Activated B cell treated with CpG ODN at 0.5 μM for 24 hours (primary cell): ENCODE results near the gene ESRRG. TPM values are rescaled to one million over a fixed set of nuclear protein-coding genes. Genes with fewer than 3 reads are reported as not detected.
"Not testable (repeated sequence)": the region's sequence is repeated elsewhere in the genome, so short reads cannot be mapped to it uniquely, and the experiment has no call there.

Experiments
- ATAC-seq: fragments of 200-7000 bp; cut with Tn5 transposase; one replicate; pipeline ENCODE4 v1.10.0; 2021; ENCODE audit warnings: low read depth, mild to moderate bottlenecking, moderate library complexity
- CTCF ChIA-PET: fragments of 350-600 bp; sonication (Branson Sonifier 250); formaldehyde crosslinking; loops from one replicate; lab custom pipeline; 2021; ENCODE audit warnings: antibody characterized with exemption; lab: Charles Lee
- POLR2A ChIA-PET: fragments of 350-600 bp; sonication (Branson Sonifier 250); formaldehyde crosslinking; loops from one replicate; lab custom pipeline; 2021; ENCODE audit warnings: antibody characterized with exemption; lab: Charles Lee
- DNase-seq: peaks from one replicate; pipeline ENCODE4 v3.0.0; 2022
- H3K27ac Mint-ChIP-seq: one replicate; pipeline ENCODE4 v1.8.0; 2020; ENCODE audit warnings: mixed read lengths
- H3K27me3 Mint-ChIP-seq: one replicate; pipeline ENCODE4 v1.8.0; 2021; ENCODE audit warnings: mixed read lengths
- H3K36me3 Mint-ChIP-seq: one replicate; pipeline ENCODE4 v1.8.0; 2021; ENCODE audit warnings: low read depth, mixed read lengths
- H3K4me1 Mint-ChIP-seq: one replicate; pipeline ENCODE4 v1.8.0; 2021; ENCODE audit warnings: mixed read lengths
- H3K4me3 Mint-ChIP-seq: one replicate; pipeline ENCODE4 v1.8.0; 2020; ENCODE audit warnings: mild to moderate bottlenecking, mixed read lengths
- H3K9me3 Mint-ChIP-seq: one replicate; pipeline ENCODE4 v1.8.0; 2020; ENCODE audit warnings: mixed read lengths
- intact Hi-C: fragments of 100-400 bp; cut with micrococcal nuclease; formaldehyde crosslinking; loops from one replicate; pipeline ENCODE4 v1.15.1; 2024
- total RNA-seq: library from RNA; stranded (reverse); gene quantifications from 2 replicates; pipeline ENCODE4 v1.2.3, GENCODE V29; 2022
- TF ChIP-seq, protein P1 (sequence below): fragments of 200-600 bp; IDR thresholded peaks from one replicate; pipeline ENCODE4 v1.8.0; 2022; ENCODE audit warnings: antibody characterized with exemption, mild to moderate bottlenecking

ESRRG gene
- total RNA-seq, 1 donor from 2014 or later, result not detected

DNA sequence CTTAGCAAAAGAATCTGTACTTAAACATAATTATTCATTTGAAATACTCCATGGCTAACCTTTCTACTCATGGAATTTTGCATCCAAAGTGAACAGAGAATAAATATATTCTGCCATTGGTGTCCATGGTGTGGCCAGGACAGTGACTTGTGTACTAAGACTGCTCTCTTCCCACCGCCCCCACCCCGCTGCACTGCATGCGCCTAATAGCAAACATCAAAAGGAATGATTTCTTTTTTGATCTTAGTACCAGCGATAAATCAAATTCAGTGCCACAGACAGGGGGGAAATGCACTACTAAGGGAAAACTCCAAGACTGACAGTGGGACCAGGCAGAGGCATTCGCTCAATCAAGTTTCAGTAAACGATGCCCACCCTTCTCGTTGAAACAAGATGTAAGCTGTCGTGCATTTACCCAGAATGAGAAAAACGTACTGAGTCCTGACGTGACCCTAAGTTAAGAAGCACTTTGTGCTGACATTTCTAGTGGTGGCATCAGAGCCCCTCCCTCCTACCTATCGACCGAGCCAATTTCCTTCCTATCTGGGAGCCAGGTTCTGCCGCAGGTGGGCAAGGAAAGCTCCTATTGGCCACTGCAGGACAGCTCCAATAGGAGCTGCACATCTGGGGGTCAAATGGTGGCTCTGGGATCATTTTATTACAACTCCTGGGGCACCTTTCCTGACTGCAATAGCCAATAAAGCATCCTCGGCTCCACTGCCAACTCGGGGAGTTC is 12.5 kb downstream of the ESRRG start:
- Mint-ChIP-seq H3K9me3 (no peaks in the 10 kb centered on the region), H3K4me3 (no peak overlapping the region), H3K27me3 (no peaks in the 10 kb centered on the region), H3K27ac (no peak overlapping the region), H3K4me1 (no peaks in the 10 kb centered on the region), H3K36me3 (no peaks in the 10 kb centered on the region)
- intact Hi-C loops, result no loop called here
- ChIA-PET POLR2A (no interaction called here), CTCF (no interaction called here)
- ATAC-seq, result no peak
- TF ChIP-seq, protein P1, sequence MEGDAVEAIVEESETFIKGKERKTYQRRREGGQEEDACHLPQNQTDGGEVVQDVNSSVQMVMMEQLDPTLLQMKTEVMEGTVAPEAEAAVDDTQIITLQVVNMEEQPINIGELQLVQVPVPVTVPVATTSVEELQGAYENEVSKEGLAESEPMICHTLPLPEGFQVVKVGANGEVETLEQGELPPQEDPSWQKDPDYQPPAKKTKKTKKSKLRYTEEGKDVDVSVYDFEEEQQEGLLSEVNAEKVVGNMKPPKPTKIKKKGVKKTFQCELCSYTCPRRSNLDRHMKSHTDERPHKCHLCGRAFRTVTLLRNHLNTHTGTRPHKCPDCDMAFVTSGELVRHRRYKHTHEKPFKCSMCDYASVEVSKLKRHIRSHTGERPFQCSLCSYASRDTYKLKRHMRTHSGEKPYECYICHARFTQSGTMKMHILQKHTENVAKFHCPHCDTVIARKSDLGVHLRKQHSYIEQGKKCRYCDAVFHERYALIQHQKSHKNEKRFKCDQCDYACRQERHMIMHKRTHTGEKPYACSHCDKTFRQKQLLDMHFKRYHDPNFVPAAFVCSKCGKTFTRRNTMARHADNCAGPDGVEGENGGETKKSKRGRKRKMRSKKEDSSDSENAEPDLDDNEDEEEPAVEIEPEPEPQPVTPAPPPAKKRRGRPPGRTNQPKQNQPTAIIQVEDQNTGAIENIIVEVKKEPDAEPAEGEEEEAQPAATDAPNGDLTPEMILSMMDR, result no peak
- DNase-seq, result no peak

DNA sequence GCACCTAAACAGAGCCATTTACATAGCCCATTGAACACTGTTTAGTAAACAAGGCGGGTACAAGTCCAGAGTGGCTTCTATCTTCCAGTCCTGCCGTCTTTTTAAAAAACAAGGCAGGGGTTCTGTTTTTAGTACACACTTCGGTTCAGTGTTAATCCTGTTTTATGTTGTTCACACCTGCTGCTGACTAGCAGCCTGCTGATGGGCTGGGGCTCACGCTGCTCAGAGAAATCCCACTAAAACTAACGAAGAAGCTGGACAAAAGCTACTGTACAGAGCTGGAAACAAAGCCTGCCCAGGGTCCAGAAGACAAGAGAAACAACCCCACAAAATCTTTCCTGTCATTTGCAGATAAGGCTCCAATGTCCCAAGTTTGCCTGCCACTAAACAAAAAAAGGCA is 13.2 kb downstream of the ESRRG start:
- TF ChIP-seq, protein P1, result no peak
- H3K4me1 Mint-ChIP-seq, result no peaks in the 10 kb centered on the region
- no peak for ATAC-seq
- no peak overlapping the region for H3K27ac Mint-ChIP-seq
- H3K9me3 Mint-ChIP-seq, result no peaks in the 10 kb centered on the region
- no peaks in the 10 kb centered on the region for H3K27me3 Mint-ChIP-seq
- no peaks in the 10 kb centered on the region for H3K36me3 Mint-ChIP-seq
- H3K4me3 Mint-ChIP-seq, result no peak overlapping the region
- ChIA-PET POLR2A (no interaction called here), CTCF (no interaction called here)
- no peak for DNase-seq
- intact Hi-C loops, result no loop called here

DNA sequence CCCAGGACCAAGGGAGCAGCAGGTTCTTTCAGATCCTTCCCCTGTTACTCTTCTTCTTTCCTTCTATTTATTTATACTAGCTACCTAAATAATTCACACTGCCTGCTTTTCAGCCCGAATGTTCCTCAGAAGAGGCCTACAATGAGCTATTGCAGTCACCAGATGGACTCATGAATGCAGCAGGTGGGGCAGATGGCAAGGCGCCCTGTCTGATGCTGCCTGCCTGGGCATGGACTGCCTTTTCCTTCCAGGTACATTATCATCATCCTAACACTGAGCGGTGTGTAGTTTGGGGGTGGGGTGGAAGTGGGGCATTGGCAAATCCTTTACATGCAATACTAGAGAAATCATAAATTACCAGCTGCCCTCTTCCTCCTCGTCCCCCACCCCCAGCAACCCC is 17.6 kb downstream of the ESRRG start:
- TF ChIP-seq, protein P1, result no peak
- no peak for ATAC-seq
- ChIA-PET POLR2A (interaction anchor here (0.6 kb wide), 1 partner anchor 60 kb away, joined by 3 read pairs; no protein-coding TSS in a partner anchor), CTCF (no interaction called here)
- Mint-ChIP-seq H3K27me3 (no peaks in the 10 kb centered on the region), H3K27ac (no peak overlapping the region), H3K4me3 (no peak overlapping the region), H3K36me3 (no peaks in the 10 kb centered on the region), H3K4me1 (peaks cover 2% of the 10 kb centered on the region), H3K9me3 (no peaks in the 10 kb centered on the region)
- intact Hi-C loops, result no loop called here
- no peak for DNase-seq

DNA sequence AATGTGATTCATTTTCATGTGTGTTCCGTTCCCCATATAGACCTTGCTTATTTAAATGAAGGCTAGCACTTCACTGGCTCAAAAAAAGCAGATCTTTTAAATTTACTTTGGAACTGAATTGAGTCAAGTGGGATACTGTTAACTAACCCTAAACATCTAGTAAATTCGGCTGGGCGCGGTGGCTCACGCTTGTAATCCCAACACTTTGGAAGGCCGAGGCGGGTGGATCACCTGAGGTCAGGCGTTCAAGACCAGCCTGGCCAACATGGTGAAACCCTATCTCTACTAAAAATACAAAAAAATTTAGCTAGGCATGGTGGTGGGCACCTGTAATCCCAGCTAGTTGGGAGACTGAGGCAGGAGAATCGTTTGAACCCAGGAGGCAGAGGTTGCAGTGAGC is 19.2 kb downstream of the ESRRG start:
- intact Hi-C loops, H3K27ac Mint-ChIP-seq, POLR2A ChIA-PET, H3K36me3 Mint-ChIP-seq, H3K4me1 Mint-ChIP-seq, H3K27me3 Mint-ChIP-seq, CTCF ChIA-PET, H3K4me3 Mint-ChIP-seq, DNase-seq, H3K9me3 Mint-ChIP-seq, ATAC-seq: not testable (repeated sequence)

DNA sequence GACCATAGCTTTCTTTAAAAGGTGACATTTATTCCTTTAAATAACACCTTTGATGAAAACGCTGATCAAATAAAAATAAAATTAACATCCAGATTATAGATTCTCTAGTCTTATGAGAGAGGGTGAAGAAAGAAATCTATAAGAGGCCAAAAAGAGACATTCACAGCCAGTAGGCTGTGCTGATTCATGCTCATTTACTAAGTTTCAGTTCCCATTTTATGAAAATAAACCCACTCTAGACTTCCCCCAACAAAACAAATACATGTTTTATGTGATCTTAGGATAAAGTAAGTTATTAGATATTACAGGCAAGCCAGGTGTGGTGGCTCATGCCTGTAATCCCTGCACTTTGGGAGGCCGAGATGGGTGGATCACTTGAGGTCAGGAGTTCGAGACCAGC is 21.1 kb downstream of the ESRRG start:
- H3K27ac Mint-ChIP-seq, result no peak overlapping the region
- H3K4me1 Mint-ChIP-seq, result peaks cover 2% of the 10 kb centered on the region
- DNase-seq, result no peak
- POLR2A ChIA-PET, result no interaction called here
- H3K4me3 Mint-ChIP-seq, result no peak overlapping the region
- H3K36me3 Mint-ChIP-seq, result no peaks in the 10 kb centered on the region
- TF ChIP-seq, protein P1, result no peak
- H3K9me3 Mint-ChIP-seq, result peaks cover 3% of the 10 kb centered on the region
- CTCF ChIA-PET, result no interaction called here
- no peaks in the 10 kb centered on the region for H3K27me3 Mint-ChIP-seq
- no peak for ATAC-seq
- intact Hi-C loops, result no loop called here
